Suprapubic skin (tissue), 4 donors: ENCODE measurements around the gene REEP3.

Experiments used
- CTCF ChIP-seq, 2 donors: fragments of 200-600 bp in 1 of 2; fragments of 450-650 bp in 1 of 2; sonication (generic) in 1 of 2; IDR thresholded peaks; one replicate each; pipeline ENCODE4 v1.5.1; 2016 to 2019; ENCODE audit warnings: antibody characterized with exemption in 2 of 2, mild to moderate bottlenecking in 1 of 2, moderate library complexity in 1 of 2
- POLR2A ChIP-seq, 2 donors: fragments of 450-650 bp; IDR thresholded peaks; one replicate each; pipeline ENCODE4 v1.6.1; 2017; ENCODE audit warnings: antibody characterized with exemption in 2 of 2, mild to moderate bottlenecking in 2 of 2, moderate library complexity in 2 of 2
- POLR2AphosphoS5 ChIP-seq, 3 donors: sonication (generic); formaldehyde crosslinking; IDR thresholded peaks; one replicate each; pipeline ENCODE4 v1.6.1; 2017; ENCODE audit warnings: antibody characterized with exemption in 3 of 3

GRCh38 chr10:63525021-63525420 is 3.8 kb downstream of the REEP3 start:
- TF ChIP-seq POLR2A (IDR thresholded peaks at IDR 0.05) (no peak), CTCF (IDR thresholded peaks at IDR 0.05) (no peak), POLR2AphosphoS5 (IDR thresholded peaks at IDR 0.05) (no peak)
